ENCODE measurements around the gene ECHDC3. TPM values are rescaled to one million over a fixed set of nuclear protein-coding genes. Genes with fewer than 3 reads are reported as not detected.

The ECHDC3 gene
- total RNA-seq, 1 experiment from 2014 or later, result 13.0 TPM

DNA sequence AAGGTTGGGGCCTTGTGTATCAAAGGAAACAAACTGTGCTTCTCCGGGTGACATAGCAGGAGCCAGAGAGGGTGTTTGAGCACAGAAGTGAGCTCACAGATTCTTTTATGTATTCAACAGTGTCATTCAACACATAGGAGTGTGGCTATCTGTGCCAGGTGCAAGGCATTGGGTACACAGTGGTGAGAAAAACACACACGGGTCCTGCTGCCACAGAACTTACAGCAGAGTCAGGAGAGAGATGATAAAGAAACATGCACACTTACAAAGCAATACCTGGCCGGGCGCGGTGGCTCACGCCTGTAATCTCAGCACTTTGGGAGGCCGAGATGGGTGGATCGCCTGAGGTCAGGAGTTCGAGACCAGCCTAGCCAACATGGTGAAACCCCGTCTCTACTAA lies 16.3 kb upstream of the ECHDC3 start:
- H3K4me3 ChIP-seq (replicated peaks in 1 of 2; ENCODE audit: low read depth in 1 of 2, low read length in 2 of 2), result no peak overlapping the region
- ATAC-seq, result no peak
- H3K9me3 ChIP-seq (ENCODE audit: control insufficient read depth in 1 of 2, insufficient read depth in 1 of 2, low read depth in 1 of 2, low read length in 2 of 2), result peaks cover 0 to 3% of the 10 kb centered on the region in 2 experiments; a peak in 2 of 4 replicates
- no peak overlapping the region for H2AFZ ChIP-seq (ENCODE audit: low read depth, low read length, poor library complexity, severe bottlenecking)
- no peak overlapping the region for H3K27ac ChIP-seq (ENCODE audit: low read depth, low read length)
- TF ChIP-seq YY1 (IDR thresholded peaks at IDR 0.05; ENCODE audit: extremely low read depth, insufficient replicate concordance, low read depth, low read length) (no peak), CBX3 (IDR thresholded peaks at IDR 0.05; ENCODE audit: low read depth) (no peak), SIN3A (IDR thresholded peaks at IDR 0.05; ENCODE audit: low read depth) (no peak), ZFX (IDR thresholded peaks at IDR 0.05) (no peak), EZH2phosphoT487 (IDR thresholded peaks at IDR 0.05; ENCODE audit: borderline replicate concordance) (no peak), CEBPB (IDR thresholded peaks at IDR 0.05; ENCODE audit: low read depth) (no peak), FOSL1 (IDR thresholded peaks at IDR 0.05; ENCODE audit: low read depth) (no peak), REST (IDR thresholded peaks at IDR 0.05; ENCODE audit: low read depth) (no peak), ATF3 (IDR thresholded peaks at IDR 0.05) (no peak), TCF7L2 (IDR thresholded peaks at IDR 0.05; ENCODE audit: borderline replicate concordance, extremely low read depth, insufficient read depth, insufficient read length) (no peak), CTCF (IDR thresholded peaks at IDR 0.05 in 2 of 3, conservative IDR thresholded peaks at IDR 0.05 in 1 of 3; ENCODE audit: borderline replicate concordance in 1 of 3, insufficient read depth in 1 of 3, low read depth in 2 of 3, low read length in 2 of 3) (no peak)
- TF ChIP-seq, protein P1, sequence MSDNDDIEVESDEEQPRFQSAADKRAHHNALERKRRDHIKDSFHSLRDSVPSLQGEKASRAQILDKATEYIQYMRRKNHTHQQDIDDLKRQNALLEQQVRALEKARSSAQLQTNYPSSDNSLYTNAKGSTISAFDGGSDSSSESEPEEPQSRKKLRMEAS (IDR thresholded peaks at IDR 0.05), result no peak
- H3K4me2 ChIP-seq (ENCODE audit: low read length), result no peak overlapping the region
- no peaks in the 10 kb centered on the region for H3K27me3 ChIP-seq (ENCODE audit: insufficient read depth, low read length)
- ChIA-PET RAD21 (ENCODE audit: low non-redundant PET in 1 of 2, low total read pairs in 2 of 2, uncharacterized antibody in 2 of 2, unreplicated experiment in 2 of 2) (no interaction called here), CTCF (interaction anchor here (1.7 to 3.9 kb wide), 2 partner anchors 208 to 211 kb away, joined by 14 to 39 read pairs; no protein-coding TSS in a partner anchor), POLR2A (no interaction called here)
- H3K9ac ChIP-seq (ENCODE audit: low read length), result no peak overlapping the region
- no peak for DNase-seq (ENCODE audit: low read depth, low spot score)
- no peaks in the 10 kb centered on the region for H3K79me2 ChIP-seq (ENCODE audit: insufficient read depth, low read length)
- no peaks in the 10 kb centered on the region for H3K36me3 ChIP-seq (ENCODE audit: control insufficient read depth in 1 of 2, insufficient read depth in 2 of 2, low read length in 2 of 2)
- no peaks in the 10 kb centered on the region for H3K9me2 ChIP-seq (ENCODE audit: insufficient read depth)
- H3K4me1 ChIP-seq (ENCODE audit: control insufficient read depth in 1 of 2, insufficient read depth in 2 of 2, low read length in 2 of 2), result no peaks in the 10 kb centered on the region
- intact Hi-C loops (cut with micrococcal nuclease), result loop anchor here (1.0 kb wide), 1 partner anchor 211 kb away; no protein-coding TSS in a partner anchor
- H4K20me1 ChIP-seq (ENCODE audit: insufficient read depth), result no peaks in the 10 kb centered on the region
- no TSS peak for BruUV-seq (replicated peaks)
